ENCODE data around the gene CADPS2.
"Not testable (repeated sequence)": the region's sequence is repeated elsewhere in the genome, so short reads cannot be mapped to it uniquely, and the experiment has no call there.

CADPS2 gene

GRCh38 chr7:122709930-122710646, 176.2 kb downstream of the CADPS2 start:
- DNase-seq (ENCODE audit: low spot score), result no peak

- no peak for DNase-seq (ENCODE audit: low spot score)
Measured at GRCh38 chr7:122706836-122707235, 179.4 kb downstream of the CADPS2 start.

GRCh38 chr7:122702872-122703510, 183.3 kb downstream of the CADPS2 start, which contains the start of gene RNF148:
Gene RNF148 (minus strand): TSS chr7:122702922. CDS start chr7:122702750, 172 bp downstream.
- no peak for DNase-seq (ENCODE audit: low spot score)

GRCh38 chr7:122699017-122699416, 187.2 kb downstream of the CADPS2 start, which contains the start of gene RNF133:
Gene RNF133 (minus strand): TSS chr7:122699117. CDS start chr7:122698918, 199 bp downstream.
- no peak for DNase-seq (ENCODE audit: low spot score)

GRCh38 chr7:122695816-122696215, 190.4 kb downstream of the CADPS2 start:
- no peak for DNase-seq (ENCODE audit: low spot score)

- no peak for DNase-seq (ENCODE audit: low spot score)
Measured at GRCh38 chr7:122694697-122695096, 191.6 kb downstream of the CADPS2 start.

GRCh38 chr7:122692769-122693309, 193.4 kb downstream of the CADPS2 start:
- no peak for DNase-seq (ENCODE audit: low spot score)

GRCh38 chr7:122691569-122692235, 194.6 kb downstream of the CADPS2 start:
- DNase-seq (ENCODE audit: low spot score), result no peak

GRCh38 chr7:122689346-122690109, 196.7 kb downstream of the CADPS2 start:
- no peak for DNase-seq (ENCODE audit: low spot score)

- DNase-seq (ENCODE audit: low spot score), result no peak
Measured at GRCh38 chr7:122688400-122688998, 197.8 kb downstream of the CADPS2 start.

- no peak for DNase-seq (ENCODE audit: low spot score)
Measured at GRCh38 chr7:122686360-122686878, 199.8 kb downstream of the CADPS2 start.

- DNase-seq (ENCODE audit: low spot score), result no peak
Measured at GRCh38 chr7:122684504-122684903, 201.8 kb downstream of the CADPS2 start.

- DNase-seq (ENCODE audit: low spot score), result no peak
Measured at GRCh38 chr7:122682815-122683550, 203.3 kb downstream of the CADPS2 start.

GRCh38 chr7:122681186-122681585, 205.1 kb downstream of the CADPS2 start:
- DNase-seq (ENCODE audit: low spot score), result not testable (repeated sequence)

GRCh38 chr7:122679813-122680212, 206.4 kb downstream of the CADPS2 start:
- no peak for DNase-seq (ENCODE audit: low spot score)

GRCh38 chr7:122679269-122679709, 207.0 kb downstream of the CADPS2 start:
- not testable (repeated sequence) for DNase-seq (ENCODE audit: low spot score)

GRCh38 chr7:122677149-122677548, 209.1 kb downstream of the CADPS2 start:
- no peak for DNase-seq (ENCODE audit: low spot score)

GRCh38 chr7:122676466-122676865, 209.8 kb downstream of the CADPS2 start:
- DNase-seq (ENCODE audit: low spot score), result no peak

GRCh38 chr7:122675621-122676020, 210.6 kb downstream of the CADPS2 start:
- no peak for DNase-seq (ENCODE audit: low spot score)

GRCh38 chr7:122675011-122675410, 211.2 kb downstream of the CADPS2 start:
- no peak for DNase-seq (ENCODE audit: low spot score)

All from GM03348 (cell line).